K562 (cell line): Measurements from ENCODE around the gene GDF7.

Experiments used
- BHLHE40 ChIP-seq: IDR thresholded peaks from 2 replicates; pipeline ENCODE4 v1.6.1; 2011; ENCODE audit warnings: low read length, improper control_type of control experiment
- EZH2 ChIP-seq: IDR thresholded peaks from 2 replicates; pipeline ENCODE4 v1.6.1; 2012; ENCODE audit warnings: low read depth, mild to moderate bottlenecking, inconsistent platforms, low read length, borderline replicate concordance
- SREBF2 ChIP-seq: sonication (generic); formaldehyde crosslinking; IDR thresholded peaks from 2 replicates; pipeline ENCODE4 v1.4.0; 2020; ENCODE audit warnings: mild to moderate bottlenecking, missing genetic modification reagents
- ZNF197 ChIP-seq: fragments of 200-800 bp; sonication (Bioruptor generic); IDR thresholded peaks from 2 replicates; pipeline ENCODE4 v1.6.1; 2016; ENCODE audit warnings: low read depth, missing genetic modification characterization, missing compliant biosample characterization

DNA sequence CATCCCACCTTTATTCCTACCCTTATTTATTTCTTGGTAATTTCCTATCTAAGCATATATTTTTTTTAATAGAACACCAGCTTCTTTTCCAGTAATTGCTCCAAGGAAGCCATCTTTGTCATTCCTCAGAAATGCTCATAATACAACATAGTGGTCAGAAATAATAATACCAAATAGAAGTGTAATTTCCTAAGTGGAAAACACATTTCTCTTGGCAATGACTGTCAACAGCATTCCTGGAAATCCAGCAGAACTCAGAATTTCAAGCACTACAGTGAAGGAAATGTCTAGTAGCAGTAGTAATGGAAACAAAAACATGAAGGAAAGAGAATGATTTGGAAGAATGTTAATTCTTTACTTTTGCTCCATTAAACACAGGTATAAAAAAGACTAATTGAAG lies 56.6 kb downstream of the GDF7 start:
- TF ChIP-seq BHLHE40 (no peak), SREBF2 (no peak), EZH2 (no peak), ZNF197 (CRISPR knock-in tag) (no peak)
